ENCODE data around the gene CCT3.
"Not testable (repeated sequence)": the region's sequence is repeated elsewhere in the genome, so short reads cannot be mapped to it uniquely, and the experiment has no call there.

Gene CCT3

GRCh38 chr1:156338180-156338976 is at the start of gene CCT3, which contains the start of gene TSACC:
Gene CCT3, minus strand, starts transcription at chr1:156338292. Its CDS starts 108 bp downstream, at chr1:156338184.
Gene TSACC, plus strand, starts transcription at chr1:156338526. Its CDS starts 1,232 bp downstream, at chr1:156339758.
- peak; percentile 100 for DNase-seq

- DNase-seq: no peak
Measured at GRCh38 chr1:156387870-156388173, 49.7 kb upstream of the CCT3 start.

- DNase-seq: no peak
Measured at GRCh38 chr1:156386949-156387869, 49.1 kb upstream of the CCT3 start.

- no peak for DNase-seq
Measured at GRCh38 chr1:156386134-156386901, 48.2 kb upstream of the CCT3 start.

GRCh38 chr1:156385534-156386031 is 47.5 kb upstream of the CCT3 start:
- peak; percentile 88 for DNase-seq

GRCh38 chr1:156384658-156385057 is 46.6 kb upstream of the CCT3 start:
- no peak for DNase-seq

- no peak for DNase-seq
Measured at GRCh38 chr1:156384007-156384406, 45.9 kb upstream of the CCT3 start.

- peak; percentile 80 for DNase-seq
Measured at GRCh38 chr1:156383023-156383422, 44.9 kb upstream of the CCT3 start.

- no peak for DNase-seq
Measured at GRCh38 chr1:156382561-156382960, 44.5 kb upstream of the CCT3 start.

GRCh38 chr1:156379420-156380165 is 41.5 kb upstream of the CCT3 start:
- DNase-seq: peak; percentile 17

GRCh38 chr1:156378557-156378956 is 40.5 kb upstream of the CCT3 start:
- DNase-seq: no peak

GRCh38 chr1:156376958-156377919 is 39.1 kb upstream of the CCT3 start:
- DNase-seq: no peak

GRCh38 chr1:156376146-156376545 is 38.1 kb upstream of the CCT3 start:
- DNase-seq: no peak

GRCh38 chr1:156373546-156373945 is 35.5 kb upstream of the CCT3 start:
- DNase-seq: no peak

- no peak for DNase-seq
Measured at GRCh38 chr1:156372876-156373275, 34.8 kb upstream of the CCT3 start.

GRCh38 chr1:156372265-156372586 is 34.1 kb upstream of the CCT3 start:
- no peak for DNase-seq

GRCh38 chr1:156371553-156372264 is 33.6 kb upstream of the CCT3 start:
- DNase-seq: no peak

GRCh38 chr1:156369685-156370286 is 31.7 kb upstream of the CCT3 start:
- not testable (repeated sequence) for DNase-seq

GRCh38 chr1:156368889-156369684 is 31.0 kb upstream of the CCT3 start, which contains the start of gene RHBG:
Gene RHBG, plus strand, starts transcription at chr1:156369211. Its CDS starts 39 bp downstream, at chr1:156369250.
- DNase-seq: peak; percentile 78

All from NCI-H69 (cell line).